ENCODE measurements around the gene IFNL3.
"Not testable (repeated sequence)": the region's sequence is repeated elsewhere in the genome, so short reads cannot be mapped to it uniquely, and the experiment has no call there.

Gene IFNL3

GRCh38 chr19:39252458-39252857 lies 7.7 kb upstream of the IFNL3 start:
- DNase-seq = no peak

GRCh38 chr19:39251846-39252245 lies 7.0 kb upstream of the IFNL3 start:
- no peak for DNase-seq

GRCh38 chr19:39251081-39251480 lies 6.3 kb upstream of the IFNL3 start:
- DNase-seq = no peak

- no peak for DNase-seq
These were observed 4.0 kb upstream of the IFNL3 start, which contains the start of gene IFNL4 for GRCh38 chr19:39248806-39249205. Gene IFNL4 (minus strand): TSS chr19:39248856.

- no peak for DNase-seq
These were observed 3.2 kb upstream of the IFNL3 start for GRCh38 chr19:39247701-39248664.

GRCh38 chr19:39246951-39247669 lies 2.3 kb upstream of the IFNL3 start:
- DNase-seq = no peak

- not testable (repeated sequence) for DNase-seq
These were observed 360 bp upstream of the IFNL3 start for GRCh38 chr19:39245166-39245565.

GRCh38 chr19:39243741-39244140 lies 1.1 kb downstream of the IFNL3 start:
- not testable (repeated sequence) for DNase-seq

- DNase-seq = no peak
These were observed 4.4 kb downstream of the IFNL3 start for GRCh38 chr19:39240421-39240820.

GRCh38 chr19:39238944-39239343 lies 5.9 kb downstream of the IFNL3 start:
- DNase-seq = no peak

GRCh38 chr19:39238209-39238608 lies 6.6 kb downstream of the IFNL3 start:
- no peak for DNase-seq

- DNase-seq = peak; percentile 19
These were observed 7.3 kb downstream of the IFNL3 start for GRCh38 chr19:39237200-39238184.

- DNase-seq = no peak
These were observed 8.3 kb downstream of the IFNL3 start for GRCh38 chr19:39236527-39236926.

- DNase-seq = no peak
These were observed 12.1 kb downstream of the IFNL3 start for GRCh38 chr19:39232708-39233107.

GRCh38 chr19:39230096-39230764 lies 14.6 kb downstream of the IFNL3 start:
- DNase-seq = no peak

- DNase-seq = no peak
These were observed 19.9 kb downstream of the IFNL3 start for GRCh38 chr19:39224910-39225309.

- no peak for DNase-seq
These were observed 21.0 kb downstream of the IFNL3 start for GRCh38 chr19:39223703-39224279.

GRCh38 chr19:39219108-39219507 lies 25.7 kb downstream of the IFNL3 start:
- not testable (repeated sequence) for DNase-seq

GRCh38 chr19:39218230-39219007 lies 26.4 kb downstream of the IFNL3 start:
- no peak for DNase-seq

- DNase-seq = no peak
These were observed 27.7 kb downstream of the IFNL3 start for GRCh38 chr19:39217094-39217493.

- not testable (repeated sequence) for DNase-seq
These were observed 29.5 kb downstream of the IFNL3 start for GRCh38 chr19:39215323-39215722.

Measured in GF-D8 (cell line).